HG03354 (cell line): Measurements from ENCODE around the gene DDX41.
A peak's percentile ranks its signal among the peaks of the same experiment; 100 is the strongest.

Experiments
- ATAC-seq: cut with Tn5 transposase; IDR thresholded peaks from one replicate; pipeline ENCODE4 v1.9.1; 2021; ENCODE audit warnings: mild to moderate bottlenecking; ENCODE audit not compliant: unreplicated experiment, poor library complexity, severe bottlenecking

The DDX41 gene

DNA sequence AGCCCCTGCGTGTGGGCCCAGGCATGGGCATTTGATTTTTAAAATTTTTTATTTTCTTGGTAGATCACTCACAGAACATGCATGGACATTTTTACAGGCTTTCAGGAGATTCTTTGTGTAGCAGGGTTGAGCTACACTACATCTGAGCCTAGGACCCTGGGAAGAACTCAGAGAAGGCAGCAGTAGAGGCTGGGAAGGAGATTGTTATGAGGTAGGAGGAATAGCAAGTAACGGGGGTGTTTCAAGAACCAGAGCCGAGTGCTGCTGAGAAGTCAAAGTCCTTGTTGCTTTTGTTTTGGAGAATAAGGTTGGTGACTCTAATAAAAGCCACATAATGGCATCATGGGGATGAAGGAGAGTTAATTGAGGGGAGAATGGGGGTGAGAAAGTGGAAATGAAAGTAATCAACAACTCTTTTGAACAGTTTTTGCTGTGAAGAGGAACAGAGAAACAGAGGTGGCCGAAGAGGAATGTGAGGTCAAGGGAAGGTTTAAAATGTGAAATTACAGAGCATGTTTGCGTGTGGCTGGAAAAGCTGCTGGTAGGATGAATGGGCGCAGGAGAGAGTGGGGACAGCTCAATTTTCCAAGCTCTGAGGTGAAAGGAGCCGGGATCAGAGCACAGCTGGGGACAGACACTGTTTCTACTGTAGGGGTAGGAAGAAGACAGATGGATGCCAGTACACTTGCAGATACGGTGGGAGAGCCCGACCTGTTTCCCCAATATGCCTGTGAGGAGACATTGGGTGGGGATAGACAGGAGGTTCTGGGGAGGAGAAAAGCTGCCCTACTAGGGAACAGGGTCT lies 14.7 kb downstream of the DDX41 start:
- ATAC-seq = no peak

GRCh38 chr5:177500685-177501522 lies 15.9 kb downstream of the DDX41 start:
- no peak for ATAC-seq

DNA sequence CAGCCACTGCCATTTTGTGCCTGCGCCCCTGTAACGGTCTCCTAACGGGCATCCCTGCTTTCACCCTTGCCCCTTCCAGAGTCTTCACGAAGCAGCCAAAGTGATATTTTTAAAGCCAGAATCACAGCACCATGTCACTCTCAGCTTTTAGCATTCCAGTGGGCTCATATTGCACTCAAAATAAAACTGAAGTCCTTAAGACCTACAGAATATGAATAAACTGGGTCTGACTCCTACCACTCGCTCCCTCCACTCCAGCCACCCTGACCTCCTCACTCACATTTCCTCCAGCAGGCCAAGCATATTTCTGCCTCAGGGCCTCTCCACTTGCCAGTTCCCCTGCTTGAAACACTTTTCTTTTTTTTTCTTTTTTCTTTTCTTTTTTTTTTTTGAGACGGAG lies 16.9 kb downstream of the DDX41 start:
- ATAC-seq = no peak

GRCh38 chr5:177498013-177498787 lies 18.6 kb downstream of the DDX41 start:
- ATAC-seq = peak; percentile 13

DNA sequence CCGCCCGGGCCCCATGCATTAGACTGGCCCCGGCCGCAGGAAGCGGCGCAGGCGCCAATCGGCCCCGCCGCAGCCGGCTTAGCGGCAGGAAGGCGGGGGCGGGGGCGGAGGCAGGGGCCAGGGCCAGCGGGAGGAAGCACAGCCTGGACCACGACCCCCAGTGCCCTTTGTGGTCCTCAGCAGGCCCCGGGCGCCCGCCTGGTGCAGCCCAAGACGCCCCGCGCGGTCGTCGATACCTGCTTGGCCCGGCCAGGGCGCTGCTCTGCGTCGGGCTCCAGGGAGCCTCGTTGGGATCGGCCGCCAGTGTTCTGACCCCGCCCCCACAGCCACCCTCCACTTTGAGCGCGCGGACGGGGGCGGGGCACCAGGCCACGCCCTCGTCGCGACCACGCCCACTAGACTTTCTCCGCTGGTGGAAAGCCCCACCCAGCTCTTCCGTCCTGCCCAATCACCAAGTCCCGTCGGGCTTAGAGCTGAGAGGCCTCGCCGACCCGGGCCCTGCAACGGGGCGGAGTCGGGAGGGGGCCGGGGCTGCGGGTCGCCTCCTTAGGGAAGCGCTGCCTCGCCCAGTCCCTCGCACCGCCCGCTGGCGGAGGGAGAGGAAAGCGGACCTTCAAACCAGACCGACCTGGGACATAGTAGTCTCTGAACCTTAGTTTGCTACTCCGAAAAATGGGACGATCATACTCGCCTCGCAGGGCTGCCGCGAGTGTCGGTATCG lies 19.3 kb downstream of the DDX41 start, which contains the start of gene PDLIM7:
PDLIM7 (minus strand) TSS at position 313 of the 721 bp plus-strand sequence. CDS start 1,092 bp downstream, outside the sequence.
- ATAC-seq = peak; percentile 78

DNA sequence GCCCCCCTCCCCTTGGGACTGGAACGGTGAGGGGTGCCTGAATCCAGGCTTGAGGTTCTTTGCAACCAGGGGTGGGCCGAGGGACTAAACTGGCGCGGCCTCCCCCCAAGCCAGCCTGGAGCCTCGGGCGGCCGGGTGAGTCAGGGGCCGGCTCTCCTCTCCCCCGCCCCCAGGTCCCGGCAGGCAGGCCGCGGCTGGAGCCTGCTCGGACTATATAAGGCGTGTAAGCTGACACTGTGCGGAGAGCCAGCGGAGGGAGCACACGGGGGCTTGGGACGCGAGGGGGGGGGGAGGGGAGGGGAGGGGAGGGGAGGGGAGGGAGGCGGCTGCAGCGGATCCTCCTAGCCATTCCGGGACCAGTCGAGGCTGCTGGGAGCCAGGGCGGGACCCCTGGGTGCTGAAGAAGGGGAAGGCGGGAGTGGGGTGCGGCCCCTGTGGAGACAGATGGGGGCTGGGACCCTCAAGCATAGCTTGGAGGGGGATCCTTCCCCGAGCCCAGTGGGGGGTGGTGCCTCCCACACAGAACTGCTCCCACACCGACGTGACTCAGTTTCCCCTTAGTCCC lies 20.0 kb downstream of the DDX41 start:
- ATAC-seq = peak; percentile 13

- no peak for ATAC-seq
These were observed 20.6 kb downstream of the DDX41 start for GRCh38 chr5:177496070-177496726.

DNA sequence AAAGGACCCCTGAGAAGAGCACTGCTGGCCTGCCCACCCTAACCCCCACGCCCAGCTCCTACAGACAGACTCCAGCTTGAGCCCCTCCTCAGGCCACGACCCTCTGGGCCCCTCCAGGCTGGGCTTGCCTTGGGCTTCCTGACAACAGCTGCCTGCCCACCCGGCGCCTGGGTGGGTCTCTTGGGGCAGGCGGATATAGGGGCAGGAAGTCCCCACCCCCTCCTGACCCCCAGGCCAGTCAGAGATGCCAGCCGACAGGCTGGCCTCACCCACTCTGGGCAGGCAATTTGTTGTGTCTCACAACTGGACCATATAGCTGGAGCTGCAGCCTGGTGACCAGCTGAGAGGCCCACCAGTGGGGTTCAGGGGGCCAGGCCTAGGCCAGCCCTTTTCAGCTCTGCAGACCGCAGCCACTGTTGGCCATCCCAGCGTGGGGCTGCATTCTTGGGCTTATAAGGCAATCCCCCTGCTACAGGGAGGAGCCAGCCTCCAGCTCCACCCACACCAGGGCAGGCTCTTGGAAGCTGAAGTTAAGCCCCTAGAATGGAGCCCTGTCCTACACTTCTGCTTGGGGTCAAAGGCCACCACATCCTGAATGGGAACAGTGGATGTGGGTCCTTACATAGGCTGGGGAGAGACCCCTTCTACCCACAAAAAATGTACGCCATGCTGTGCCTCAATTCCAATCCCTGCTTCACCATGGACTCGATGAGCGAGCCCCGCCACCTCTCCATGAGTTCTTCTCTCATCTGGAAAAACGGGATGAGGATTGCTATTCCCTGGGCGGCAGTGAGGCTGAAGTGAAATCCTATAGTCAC lies 21.3 kb downstream of the DDX41 start:
- ATAC-seq = no peak

DNA sequence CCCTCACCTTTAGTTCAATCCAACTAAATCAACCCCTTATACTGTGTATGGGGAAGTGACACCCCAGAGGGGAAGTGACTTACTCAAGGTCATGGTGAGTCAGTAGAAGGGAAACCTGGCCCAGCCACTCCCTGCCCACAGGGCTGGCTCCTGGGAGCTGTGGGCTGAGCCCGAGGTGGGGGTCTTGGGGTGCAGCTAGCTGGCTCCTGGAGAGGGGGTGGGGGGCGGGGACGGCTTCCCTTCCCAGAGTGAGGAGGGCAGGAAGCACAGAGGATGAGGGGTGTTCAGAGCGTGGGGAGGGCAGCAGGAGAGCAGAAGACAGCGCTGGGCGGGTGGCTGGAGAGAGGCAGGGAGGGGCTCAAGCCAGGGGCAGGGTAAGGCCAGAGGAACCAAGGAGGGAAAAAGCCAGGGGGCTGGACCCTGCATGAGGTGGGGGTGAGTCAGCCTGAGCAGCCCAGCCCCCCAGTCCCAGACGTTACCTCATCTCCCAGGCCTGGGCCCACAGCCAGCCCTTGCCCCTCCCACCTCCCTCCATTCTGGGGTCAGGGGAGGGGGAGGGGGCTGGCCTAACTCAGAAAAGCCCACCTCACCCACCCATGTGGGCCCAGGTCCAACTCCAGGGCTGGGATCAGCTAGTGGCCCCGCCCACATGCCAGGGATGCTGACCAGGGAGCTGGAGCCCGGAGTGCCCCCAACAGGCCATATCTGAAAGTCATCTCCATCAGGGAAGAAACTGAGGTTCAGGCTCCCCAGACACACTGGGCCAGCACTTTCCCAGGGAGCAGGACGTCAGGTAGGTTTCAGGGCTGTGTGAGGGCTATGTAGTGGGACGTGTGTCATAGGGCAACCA lies 22.2 kb downstream of the DDX41 start:
- ATAC-seq = no peak

- ATAC-seq = no peak
These were observed 22.9 kb downstream of the DDX41 start for GRCh38 chr5:177493795-177494345.

DNA sequence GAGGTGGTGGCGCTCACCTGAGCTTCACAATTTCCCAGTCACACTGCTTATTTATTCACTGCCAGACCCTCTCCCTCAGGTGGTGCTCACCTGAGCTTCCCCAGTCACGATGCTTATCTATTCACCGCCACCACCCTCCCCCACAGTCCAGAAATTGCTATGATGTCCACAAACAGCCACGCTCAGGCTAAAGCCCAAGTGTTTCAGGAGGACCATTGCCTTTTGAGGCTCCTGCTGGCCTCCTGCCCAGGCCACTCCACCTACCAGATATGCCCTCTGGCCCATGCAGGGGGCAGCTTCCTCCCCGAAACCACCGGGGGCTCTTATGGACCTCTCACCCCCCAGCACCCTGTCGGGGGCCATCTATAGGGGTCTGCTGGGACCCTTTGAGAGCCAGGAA lies 23.9 kb downstream of the DDX41 start:
- ATAC-seq = no peak

DNA sequence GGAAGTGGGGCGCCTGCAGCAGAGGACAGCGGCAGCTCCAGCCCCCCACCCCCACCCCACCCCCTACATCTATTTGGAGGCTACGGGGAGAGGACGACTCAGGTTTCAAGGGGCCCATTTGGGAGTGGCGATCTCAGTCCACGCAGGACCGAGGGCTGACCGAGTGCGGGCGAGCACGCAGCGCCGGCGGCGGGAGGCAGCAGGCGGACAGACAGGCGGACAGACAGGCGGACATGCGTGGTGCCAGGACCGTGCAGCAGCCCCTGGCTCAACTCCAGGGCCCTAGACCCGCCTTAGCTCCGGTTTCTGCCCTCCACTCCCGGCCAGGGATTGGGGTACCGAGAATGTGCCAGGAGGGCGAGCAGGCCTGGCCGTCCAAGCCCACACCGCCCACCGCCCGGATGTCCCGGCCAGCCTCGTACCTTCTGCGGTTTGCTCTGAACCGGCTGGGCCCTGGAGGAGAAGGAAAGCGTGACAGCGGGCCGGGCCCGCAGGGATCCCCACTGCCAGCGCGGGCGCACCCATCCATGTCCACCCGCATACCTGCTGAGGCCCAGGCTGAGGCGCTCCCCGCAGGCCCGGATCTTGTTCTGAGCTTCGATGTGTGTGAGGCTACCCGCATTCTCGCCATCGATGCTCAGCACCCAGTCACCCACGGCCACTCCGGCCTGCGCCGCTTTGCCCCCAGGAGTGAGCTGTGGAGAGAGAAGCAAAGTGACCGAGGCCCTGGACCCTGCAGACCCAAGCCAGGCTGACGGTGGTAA lies 24.6 kb downstream of the DDX41 start:
- no peak for ATAC-seq

DNA sequence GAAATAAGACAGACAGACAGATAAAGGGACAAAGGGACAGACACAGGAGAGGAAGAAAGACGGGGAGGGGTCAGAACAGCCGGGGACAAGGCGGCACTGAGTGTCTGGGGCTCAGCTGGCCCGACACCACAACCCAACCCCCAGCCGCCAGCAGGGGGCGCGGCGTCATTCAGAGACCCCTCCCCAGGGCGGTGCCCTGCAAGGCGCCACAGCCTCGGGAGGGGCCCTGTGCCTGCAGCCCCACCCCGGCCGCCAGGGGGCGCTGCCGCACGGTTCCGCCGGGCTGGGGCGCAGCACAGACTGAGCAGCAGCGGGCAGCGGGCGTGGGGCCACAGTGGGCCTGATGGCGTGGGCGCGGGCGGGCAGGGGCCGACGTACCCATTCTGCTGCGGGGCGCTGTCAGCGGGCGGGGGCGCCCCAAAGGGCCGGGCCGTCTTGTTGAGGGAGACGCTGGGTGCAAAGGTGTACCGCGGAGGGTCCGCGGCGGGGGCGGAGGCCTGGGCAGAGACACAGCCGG lies 25.3 kb downstream of the DDX41 start:
- ATAC-seq = no peak

- no peak for ATAC-seq
These were observed 25.8 kb downstream of the DDX41 start for GRCh38 chr5:177490992-177491391.

- no peak for ATAC-seq
These were observed 26.3 kb downstream of the DDX41 start for GRCh38 chr5:177490311-177490991.
